Activated T-helper 1 cell treated with Interleukin-2 at 50 U/mL for 16 hours (primary cell): ENCODE measurements around the gene FKBP10.
"Not testable (repeated sequence)": the region's sequence is repeated elsewhere in the genome, so short reads cannot be mapped to it uniquely, and the experiment has no call there.

Experiments
- DNase-seq: peaks from one replicate; pipeline ENCODE4 v3.0.0-alpha.2; 2020; ENCODE audit warnings: low read depth

FKBP10 gene

DNA sequence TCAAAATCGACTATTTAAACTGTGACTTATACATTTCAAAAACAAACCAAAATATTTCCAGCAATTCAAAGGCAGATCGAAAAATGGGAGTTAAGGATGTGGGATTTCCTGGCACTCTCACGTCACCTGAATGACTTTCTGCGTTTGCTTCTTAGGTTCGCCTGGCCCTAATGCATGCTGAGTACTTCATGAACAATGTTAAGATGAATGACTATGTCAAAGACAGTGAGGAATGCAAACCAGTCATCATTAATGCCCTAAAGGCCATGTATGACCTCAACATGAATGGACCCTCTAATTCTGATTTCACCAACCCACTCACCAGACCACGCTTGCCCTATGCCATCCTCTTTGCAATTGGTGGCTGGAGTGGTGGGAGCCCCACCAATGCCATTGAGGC is 32.2 kb downstream of the FKBP10 start:
- DNase-seq = no peak

DNA sequence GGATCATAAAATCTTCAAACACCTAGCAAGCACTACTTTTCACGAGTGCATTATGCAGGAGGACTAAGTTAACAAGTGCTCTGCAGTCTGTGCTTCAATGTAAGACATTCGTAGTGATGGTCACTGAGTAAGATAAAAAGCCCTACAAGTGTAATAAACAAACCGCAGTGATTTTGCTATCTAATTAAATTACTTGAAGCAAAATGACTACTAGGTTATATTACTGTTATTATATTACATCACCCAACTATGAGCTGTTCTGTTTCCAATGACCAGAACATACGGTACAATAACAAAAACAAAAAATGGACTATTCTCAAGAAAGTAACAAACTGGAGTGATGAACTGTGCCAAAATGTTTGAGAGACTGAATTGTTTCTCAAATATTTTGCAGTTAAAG is 36.0 kb downstream of the FKBP10 start:
- no peak for DNase-seq

DNA sequence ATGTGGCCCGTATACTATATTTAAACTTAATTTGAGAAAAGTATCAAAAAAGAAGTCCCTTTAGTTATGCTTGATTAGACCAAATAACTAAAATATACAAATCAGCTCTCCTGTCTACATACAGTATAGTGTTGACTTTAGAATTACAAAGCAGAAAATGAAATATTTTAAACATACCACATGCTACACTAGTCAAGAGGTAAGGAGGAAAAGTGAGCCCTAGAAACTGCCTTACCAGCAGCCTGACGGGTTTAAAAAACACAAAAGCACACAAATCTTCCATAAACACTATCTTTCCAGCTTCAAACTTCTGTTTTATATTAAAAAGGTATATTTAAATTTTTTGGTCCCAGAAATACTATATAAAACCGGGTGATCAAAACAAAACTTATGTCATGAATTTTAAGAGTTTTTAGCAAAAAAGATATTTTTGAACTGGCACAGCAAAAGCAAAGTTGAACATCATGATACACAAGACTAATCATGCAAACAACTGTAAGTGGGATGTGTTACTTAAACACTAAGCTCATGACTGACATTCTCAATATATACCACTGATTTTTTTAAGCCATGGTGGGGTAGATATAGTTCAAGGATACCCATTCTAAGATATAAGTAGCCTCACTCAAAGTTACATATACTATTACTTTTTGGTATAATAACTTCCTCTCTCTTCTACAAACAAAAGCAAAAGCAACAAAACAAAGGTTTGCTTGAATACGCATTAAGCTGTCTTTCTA is 36.6 kb downstream of the FKBP10 start:
- DNase-seq = no peak

DNA sequence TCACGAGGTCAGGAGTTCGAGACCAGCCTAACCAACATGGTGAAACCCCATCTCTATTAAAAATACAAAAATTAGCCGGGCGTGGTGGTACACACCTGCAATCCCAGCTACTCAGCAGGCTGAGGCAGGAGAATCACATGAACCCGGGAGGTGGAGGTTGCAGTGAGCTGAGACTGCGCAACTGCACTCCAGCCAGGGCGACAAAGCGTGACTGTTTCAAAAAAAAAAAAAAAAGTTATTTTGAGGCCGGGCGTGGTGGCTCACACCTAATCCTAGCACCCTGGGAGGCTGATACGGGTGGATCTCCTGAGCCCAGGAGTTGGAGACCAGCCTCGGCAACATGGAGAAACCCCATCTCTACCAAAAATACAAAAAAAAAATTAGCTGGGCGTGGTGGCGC is 38.6 kb downstream of the FKBP10 start:
- not testable (repeated sequence) for DNase-seq

DNA sequence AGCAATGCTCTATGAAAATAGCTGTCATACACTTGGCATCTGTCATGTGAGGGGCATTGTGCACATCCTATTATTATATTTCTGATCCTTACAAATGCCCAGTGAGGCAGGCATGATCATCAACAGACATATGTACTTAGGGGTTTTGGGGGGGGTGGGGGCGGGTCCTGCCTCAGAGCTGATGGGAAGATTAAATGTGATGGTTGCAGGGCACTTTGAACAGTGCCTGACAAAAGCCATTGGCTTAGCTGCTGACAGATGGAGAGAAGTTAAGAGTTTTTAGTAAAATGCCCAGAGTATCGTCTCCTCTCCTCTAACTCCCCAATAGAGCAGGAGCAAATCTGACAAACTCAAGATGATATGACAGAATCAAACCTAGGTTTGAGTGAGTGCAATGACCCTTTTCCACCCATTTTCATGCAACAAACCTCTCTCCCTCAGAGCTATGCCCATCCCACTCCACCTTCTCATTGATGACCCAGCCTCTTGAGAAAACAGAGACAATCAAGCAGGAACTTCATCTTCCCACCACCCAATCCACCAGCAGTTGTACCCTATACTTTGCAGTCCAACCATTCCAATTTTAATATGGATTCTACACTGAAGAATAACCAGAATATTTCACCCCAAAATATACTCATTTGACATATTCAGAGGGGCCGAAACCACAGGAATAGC is 47.6 kb downstream of the FKBP10 start:
- no peak for DNase-seq

DNA sequence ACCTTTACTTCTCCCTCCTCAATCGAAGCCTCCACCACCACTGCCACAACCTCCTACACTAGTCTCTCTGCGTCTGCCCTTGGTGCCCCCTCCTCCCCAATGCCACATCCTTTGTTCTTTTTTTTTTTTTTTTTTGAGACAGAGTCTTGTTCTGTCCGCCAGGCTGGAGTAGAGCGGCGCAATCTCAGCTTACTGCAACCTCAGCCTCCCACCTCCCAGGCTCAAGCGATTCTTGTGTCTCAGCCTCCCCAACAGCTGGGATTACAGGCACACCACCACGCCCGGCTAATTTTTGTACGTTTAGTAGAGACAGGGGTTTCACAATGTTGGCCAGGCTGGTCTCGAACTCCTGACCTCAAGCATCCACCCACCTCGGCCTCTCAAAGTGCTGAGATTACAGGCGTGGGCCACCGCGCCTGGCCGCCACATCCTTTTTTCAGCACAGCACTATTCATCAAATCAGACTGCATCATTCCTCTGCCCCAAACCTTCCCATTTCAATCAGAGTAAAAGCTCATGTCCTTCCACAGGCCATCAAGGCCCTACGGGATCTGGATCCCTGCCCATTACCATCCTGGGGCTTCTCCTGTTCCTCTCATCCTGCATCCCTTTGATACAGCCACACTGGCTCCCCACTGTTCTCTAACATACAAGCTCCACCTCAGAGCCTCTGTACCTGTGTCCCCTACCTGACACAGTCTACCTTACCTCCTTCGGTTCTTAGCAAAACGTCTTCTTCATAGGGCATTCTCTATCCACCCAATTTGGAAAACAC is 50.5 kb downstream of the FKBP10 start:
- no peak for DNase-seq

DNA sequence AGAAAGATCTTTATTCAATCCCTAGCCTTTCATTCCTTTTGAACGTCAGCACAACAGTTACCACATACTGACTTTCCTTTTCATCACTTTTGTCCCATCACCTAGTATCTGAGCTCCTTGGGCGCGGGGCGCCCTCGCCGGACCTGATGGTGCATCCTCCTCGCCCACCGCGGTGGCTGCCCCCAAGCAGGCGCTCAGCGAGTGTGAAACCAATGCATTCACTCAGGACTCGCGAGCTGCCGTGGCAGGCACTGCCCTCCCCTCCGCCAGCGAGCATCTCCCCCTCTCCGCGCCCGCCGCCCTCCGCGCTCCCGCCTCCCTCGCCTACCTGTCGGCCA is 51.7 kb downstream of the FKBP10 start:
- DNase-seq = no peak

DNA sequence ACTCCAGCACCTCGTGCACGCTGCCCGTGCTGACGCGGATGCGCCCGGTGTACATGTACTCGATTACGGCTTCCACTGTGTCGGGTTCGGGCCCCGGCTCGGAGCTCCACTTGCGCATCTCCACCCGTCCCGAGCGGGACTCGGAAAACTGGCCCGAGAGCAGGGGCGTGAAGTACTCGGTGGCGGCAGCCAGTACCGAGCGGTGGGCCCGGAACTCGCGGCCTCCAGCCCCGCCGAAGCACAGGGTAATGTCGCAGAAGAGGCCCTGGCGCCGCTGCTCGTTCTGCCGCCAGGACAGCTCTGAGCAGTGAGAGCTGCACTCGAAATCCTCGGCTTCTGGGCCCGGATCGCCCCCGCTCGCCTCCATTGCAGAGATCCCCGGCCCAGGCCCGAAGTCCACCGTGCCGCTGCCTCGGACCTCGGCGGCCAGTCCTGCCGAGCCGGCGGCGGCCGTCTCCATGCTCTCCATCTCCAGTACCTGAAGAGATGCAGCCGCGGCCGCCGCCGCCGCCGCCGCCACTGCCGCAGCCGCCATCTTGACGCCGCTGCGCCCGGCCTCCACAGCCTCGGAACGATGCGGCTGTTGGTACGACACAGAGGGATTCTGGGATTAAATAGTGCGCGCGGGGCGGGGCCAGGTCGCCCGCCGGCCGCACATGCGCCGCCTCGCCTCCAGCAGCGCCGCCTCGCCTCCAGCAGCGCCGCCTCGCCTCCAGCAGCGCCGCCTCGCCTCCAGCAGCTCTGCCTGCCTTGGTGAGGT is 52.2 kb downstream of the FKBP10 start, which contains the start of gene KLHL11:
Gene KLHL11 (minus strand): TSS at position 588 of the 760 bp plus-strand sequence. CDS start 53 bp downstream, at position 535.
- DNase-seq = peak; percentile 83

DNA sequence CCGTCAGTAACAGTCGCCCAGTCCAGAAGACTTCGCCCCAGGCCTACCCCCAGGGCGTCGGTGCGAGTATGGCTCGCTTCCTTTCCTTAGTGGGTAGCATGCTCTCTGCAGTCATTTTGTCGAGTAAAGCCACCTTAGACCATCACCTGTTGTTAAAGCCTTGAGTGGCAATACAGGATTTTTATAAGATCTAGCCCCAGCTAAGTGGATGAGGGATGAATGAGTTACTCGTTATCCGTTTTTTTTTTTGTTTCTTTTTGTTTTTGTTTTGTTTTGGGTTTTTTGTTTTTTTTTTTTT is 52.7 kb downstream of the FKBP10 start:
- DNase-seq = no peak

- no peak for DNase-seq
Measured at GRCh38 chr17:41868568-41868967, 55.8 kb downstream of the FKBP10 start.

GRCh38 chr17:41869426-41869825 is 56.6 kb downstream of the FKBP10 start:
- DNase-seq = no peak

DNA sequence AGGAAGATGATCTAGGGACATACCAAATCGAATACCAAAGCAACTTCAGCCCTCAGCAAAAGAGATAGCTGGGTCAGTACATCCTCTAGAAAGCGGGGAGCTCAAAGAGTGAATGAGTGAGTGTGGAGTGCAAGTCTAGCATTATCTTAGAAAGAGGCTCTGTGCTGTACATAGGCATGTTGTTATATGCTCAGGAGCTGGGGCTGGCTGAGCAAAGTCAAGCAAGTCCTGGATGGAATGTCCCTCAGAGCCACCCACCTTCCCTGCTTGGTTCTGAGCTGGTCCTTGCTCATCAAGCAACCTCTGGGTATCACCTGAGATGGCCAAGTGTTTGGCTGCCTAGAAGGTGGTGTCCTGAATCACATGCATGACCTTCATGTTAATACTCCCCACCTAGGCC is 57.3 kb downstream of the FKBP10 start:
- DNase-seq = no peak

DNA sequence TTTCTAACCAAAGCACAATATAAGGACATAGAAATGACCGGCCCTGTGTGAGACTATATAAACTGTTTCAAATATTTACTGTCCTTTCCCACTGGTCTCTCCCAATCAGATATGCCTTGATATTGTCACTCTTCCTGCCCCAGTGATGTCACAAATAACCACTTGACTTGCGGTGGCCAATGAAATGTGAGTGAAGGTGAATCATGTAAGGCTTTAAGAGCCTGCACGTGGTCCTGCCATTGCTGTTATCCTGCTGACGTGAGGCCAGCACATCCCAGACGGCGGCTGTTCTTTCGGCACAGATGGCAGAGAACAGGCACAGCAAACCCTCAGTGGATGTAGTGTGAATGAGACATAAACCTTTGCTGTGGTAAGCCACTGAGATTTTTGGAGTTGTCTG is 57.8 kb downstream of the FKBP10 start:
- DNase-seq = no peak

DNA sequence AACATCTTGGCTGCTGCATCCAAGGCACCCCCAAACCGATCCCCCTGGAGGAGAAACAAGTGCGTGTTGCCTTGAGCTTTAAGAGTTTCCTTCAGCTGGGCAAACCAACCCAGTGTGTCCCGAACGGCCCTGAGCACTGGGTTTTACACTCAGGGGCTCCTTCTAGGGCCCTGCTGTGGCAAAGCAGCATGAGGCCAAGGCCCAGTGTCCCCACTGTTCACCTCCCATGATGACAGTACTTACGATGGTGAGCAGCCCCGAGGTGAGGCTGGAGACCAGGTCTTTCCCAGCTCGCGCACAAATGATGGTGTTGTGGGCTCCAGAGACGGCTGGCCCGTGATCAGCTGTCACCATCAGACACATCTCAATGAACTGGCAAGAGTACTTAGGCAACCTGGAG is 59.0 kb downstream of the FKBP10 start:
- DNase-seq = no peak
